HG03095 (cell line): ENCODE data around the gene ANXA11.

Experiments used
- ATAC-seq: cut with Tn5 transposase; IDR thresholded peaks from one replicate; pipeline ENCODE4 v1.9.1; 2021; ENCODE audit warnings: moderate library complexity; ENCODE audit not compliant: unreplicated experiment

Gene ANXA11

DNA sequence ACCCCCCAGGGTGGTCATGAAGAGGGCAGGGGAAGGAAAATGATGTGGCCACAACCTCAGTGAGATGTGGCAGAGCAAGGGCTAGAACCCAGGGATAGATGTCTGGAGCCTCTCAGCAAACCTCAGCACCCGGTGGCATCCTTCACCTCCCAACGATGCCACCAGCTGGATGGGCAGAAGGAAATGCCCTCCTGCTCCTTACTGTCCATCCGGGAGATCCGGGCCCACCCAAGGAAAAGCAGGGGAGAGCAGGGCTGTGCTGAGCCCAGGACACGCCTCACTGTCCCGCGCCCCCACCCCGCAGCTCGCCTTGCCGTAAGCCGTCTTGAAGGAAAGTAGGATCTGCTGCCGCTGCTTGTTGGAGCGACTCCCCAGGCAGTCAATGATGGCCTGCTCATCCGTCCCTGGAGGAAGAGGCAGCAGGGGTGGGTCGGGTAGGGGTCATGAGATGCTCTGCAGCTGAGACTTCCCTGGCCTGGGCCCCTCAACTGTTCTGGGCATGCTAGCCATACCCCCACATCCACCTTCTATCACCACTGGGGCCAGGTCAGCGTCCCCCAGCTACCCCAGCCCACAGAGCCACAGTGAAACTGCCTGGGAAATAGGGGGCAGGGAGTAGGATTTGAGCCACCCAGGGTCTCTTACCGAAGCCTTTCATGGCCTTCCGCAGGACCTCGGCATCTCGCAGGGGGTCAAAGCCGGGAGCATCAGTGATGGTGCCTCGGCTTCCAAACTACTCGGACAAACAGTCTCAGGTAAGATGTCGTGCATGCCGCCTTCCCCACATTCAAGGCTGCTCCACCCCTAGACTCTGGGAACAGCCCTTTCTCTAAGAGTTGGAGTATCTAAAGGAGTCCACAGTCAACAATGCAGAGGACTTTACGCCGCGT is 38.5 kb downstream of the ANXA11 start:
- no peak for ATAC-seq

GRCh38 chr10:80165173-80165572 is 40.2 kb downstream of the ANXA11 start:
- no peak for ATAC-seq

DNA sequence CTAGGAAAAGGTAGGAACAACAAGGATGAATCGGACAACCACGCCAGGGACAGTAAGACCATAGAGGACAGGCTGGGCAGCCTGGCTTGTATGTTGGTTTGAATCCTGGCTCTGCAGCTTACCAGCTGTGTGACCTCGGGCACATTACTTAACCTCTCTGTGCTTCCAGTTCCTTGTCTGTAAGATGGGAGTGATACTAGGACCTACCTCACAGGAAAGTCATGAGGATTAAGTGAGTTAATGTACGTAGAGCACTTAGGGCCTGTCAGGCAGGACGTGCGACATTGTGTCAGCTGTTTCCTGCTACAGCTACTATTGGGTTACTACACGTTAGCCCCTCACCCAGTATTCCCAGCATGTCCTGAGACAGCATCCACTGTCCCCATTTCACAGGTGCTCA is 40.7 kb downstream of the ANXA11 start:
- no peak for ATAC-seq

DNA sequence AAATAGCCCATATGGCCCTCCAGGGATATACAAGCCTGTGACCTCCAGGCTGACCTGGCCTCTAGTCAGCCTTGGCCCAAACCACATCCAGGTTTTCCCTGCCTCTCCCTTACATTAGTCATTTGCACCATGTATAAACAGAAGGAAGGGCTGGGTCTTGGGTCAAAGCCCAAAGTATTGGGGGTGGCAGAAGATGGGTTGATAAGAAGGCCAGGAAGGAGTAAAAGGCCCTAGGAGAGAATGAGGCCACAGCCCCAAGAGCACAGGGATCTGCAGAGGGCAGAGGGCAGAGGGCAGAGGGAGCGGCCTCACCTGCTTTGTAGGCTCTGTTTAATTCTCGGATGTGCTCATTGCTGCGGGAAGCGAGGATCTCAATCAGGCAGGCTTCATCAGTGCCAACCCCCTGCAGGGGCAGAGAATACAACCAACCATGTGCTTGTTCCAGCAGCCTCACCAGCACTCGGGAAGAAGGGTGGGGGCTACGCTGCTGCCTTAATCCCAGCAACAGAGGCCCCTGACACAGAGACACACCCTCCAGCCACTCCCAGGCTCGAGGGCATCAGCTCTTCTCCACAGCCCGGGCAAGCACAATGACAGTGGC is 41.5 kb downstream of the ANXA11 start:
- ATAC-seq = no peak

- ATAC-seq = no peak
Observed at GRCh38 chr10:80161321-80162083, 43.8 kb downstream of the ANXA11 start.

GRCh38 chr10:80160361-80161320 is 44.7 kb downstream of the ANXA11 start:
- ATAC-seq = no peak

DNA sequence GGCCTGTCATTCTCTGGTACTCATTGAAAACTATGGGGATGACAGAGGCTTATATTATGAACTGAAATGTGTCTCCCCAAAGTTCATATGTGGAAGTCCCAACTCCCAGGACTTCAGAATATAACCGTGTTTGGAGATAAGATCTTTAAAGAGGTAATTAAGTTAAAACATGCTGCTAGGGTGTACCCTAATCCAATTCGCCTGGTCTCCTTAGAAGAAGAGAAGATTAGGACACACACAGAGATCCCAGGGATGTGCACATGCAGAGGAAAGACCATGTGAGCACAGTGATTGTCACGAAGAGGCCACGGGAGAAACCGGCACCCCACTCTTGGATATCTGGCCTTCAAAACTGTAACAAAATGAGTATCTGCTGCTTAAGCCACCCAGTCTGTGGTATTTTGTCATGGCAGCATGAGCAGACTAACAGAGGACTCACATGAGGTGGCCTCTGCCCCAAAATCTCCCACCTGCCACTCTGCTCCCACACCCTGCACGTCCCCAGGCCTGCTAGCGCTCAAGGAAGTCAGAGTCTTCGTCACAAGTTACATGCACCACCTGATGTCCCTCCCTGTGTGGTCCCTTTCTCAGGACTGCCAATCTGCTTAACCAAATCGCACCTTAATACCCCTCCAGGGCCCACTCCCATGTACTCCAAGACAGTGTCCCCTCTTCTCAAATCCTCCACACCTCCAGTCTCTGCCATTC is 46.0 kb downstream of the ANXA11 start:
- ATAC-seq = no peak

- ATAC-seq = no peak
Observed at GRCh38 chr10:80158598-80159127, 46.7 kb downstream of the ANXA11 start.

DNA sequence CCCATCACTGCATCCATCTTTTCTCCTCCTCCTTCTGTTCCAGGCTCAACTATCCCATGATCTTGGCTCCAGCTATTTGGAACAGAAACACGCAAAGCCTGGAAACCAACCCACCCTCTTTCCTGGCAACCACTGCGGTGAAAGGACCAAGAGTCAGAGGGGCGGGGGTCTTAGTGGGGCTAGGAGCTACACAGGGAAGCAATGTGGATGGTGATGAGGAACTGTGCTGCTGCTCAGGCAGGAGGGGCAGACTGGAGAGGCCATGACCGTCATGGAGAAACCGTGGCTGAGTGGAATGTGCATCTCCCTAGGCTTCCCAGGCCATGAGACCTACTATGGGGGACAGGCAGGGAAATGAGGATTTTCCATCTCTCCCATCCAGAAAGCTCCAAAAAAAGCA is 47.2 kb downstream of the ANXA11 start:
- no peak for ATAC-seq

DNA sequence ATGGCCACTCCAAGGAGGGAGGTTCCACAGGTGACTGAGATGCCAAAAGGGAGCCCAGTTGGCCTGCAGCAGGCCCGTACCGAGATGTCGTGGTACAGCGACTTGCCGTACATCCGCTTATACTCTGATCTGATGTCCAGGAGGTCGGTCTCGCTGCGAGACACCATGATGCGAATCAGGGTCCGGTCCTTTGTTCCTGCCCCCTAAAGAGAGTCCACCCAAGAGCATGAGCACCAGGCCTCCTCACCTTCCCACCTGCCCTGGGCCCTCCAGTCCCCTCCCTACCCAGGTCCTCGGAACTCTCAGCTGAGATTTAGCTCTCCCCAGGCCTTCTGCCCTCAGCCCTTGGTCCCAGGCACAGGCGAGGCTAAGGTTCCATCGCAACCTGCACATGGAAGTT is 47.8 kb downstream of the ANXA11 start:
- no peak for ATAC-seq

DNA sequence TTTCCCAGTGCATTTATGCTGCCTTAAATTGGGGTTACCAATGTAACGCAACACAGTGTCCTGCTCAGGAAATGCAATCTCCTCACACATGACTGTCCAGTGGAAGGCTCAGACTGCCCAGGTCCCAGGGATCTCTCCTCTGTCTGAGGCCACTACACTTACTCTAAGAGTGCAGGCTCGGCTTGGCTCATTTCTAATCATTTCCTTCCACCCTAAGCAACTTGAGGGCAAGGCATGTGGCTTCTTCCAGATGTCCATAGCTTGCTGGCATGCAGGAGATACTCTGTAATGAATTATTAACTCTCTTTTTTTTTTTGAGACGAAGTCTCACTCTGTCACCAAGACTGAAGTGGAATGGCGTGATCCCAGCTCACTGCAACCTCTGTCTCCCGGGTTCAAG is 49.1 kb downstream of the ANXA11 start:
- no peak for ATAC-seq

DNA sequence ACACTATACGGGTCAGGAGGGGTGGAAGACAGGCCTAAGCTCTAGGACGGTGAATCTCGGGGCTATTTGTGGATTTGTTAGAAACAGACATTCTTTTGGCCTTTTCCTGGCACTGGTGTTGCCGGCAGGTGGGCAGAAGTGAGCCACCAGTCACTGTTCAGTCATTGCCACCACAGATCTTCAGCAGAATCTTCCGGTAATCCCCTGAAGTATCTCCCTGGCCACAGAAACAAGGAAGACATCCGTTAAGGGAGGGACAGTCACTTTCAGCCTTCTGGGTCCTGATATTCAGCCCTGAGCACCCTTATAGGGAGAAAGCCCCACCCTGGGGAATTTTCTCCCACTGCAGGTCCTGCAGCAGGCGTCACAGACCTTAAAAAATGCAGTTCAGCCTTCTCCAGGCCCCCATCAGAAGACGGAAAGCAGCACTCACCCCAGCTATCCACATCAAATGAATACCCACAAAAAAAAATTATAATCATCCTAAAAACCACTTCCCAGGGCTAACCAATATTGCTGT is 49.6 kb downstream of the ANXA11 start:
- no peak for ATAC-seq

DNA sequence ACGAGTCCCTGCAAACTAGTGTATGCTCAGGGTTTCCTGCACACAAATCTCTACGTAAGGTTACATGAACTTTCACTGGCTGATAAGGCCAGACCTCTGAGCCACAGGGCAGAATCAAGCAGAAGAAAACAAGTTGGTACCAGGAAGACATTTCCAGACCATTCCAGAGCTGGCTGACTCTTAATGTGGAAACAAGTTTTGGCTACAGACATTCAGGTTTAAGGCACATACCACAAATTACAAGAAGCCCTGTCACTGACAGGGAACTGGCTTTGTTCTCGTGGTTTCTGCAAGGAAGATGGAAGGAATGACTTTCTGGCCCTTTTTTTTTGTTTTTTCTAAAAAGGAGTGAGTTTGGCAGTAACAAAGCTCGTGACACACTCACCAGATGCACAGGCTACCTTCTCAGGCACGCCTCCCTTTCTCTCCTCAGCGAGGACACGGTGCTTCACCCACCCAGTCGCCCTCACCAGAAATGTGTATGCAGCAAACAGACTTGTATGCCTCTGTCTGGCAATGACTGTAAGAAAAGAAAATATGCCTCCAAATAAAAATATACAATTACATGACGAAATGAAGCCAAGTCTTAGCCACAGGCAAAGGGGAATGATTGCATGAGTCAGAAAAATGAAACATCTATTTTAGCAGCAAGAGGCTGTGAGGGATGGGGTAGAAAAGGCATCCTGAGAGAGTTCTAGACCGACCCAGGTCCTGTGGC is 50.2 kb downstream of the ANXA11 start:
- ATAC-seq = no peak

GRCh38 chr10:80154626-80154977 is 50.7 kb downstream of the ANXA11 start:
- no peak for ATAC-seq

DNA sequence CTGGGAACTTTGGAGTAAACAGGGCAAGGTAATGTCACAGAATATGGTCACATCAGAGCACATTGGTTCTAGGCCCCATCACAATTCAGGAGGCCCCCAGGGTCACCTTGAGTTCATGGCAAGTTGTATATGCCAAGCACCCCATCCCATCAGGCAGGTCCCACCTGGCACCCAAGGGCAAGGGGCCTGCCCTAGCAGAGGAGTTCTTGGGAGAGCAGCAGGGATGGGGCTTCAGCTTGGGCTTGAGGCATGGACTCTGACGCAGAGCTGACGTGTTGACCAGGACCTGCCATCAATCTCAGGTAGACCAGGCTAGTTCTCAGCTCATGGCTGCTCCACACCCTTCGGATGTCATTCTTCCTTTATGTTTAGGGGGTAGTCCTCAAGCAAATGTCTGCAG is 51.9 kb downstream of the ANXA11 start:
- no peak for ATAC-seq

- ATAC-seq = no peak
Observed at GRCh38 chr10:80152820-80153219, 52.5 kb downstream of the ANXA11 start.

GRCh38 chr10:80150172-80150571 is 55.2 kb downstream of the ANXA11 start:
- ATAC-seq = no peak

DNA sequence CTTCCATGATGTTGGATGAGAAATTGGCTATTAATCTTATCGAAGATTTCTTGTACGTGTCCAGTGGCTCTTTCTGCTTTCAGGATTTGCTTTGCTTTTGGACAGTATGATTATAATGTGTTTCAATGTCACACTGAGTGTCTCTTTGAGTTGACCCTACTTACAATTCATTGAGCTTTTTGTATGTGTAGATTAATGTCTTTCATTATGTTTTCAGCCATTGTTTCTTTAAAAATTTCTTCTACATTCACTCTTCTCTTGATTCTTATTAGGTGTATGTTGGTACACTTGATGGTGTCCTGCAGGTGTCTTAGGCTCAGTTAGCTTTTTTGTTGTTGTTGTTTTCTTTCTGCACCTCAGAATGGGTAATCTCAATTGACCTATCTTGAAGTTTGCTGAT is 56.2 kb downstream of the ANXA11 start:
- no peak for ATAC-seq
